CD8-positive, alpha-beta memory T cell (primary cell): ENCODE results near the gene ZDHHC21. TPM values are rescaled to one million over a fixed set of nuclear protein-coding genes. Genes with fewer than 3 reads are reported as not detected.

Experiments used
- CTCF ChIA-PET: fragments of 350-600 bp; sonication (Branson Sonifier 250); formaldehyde crosslinking; loops from one replicate; lab custom pipeline; 2021; ENCODE audit warnings: antibody characterized with exemption; lab: Charles Lee
- POLR2A ChIA-PET: fragments of 350-600 bp; sonication (Branson Sonifier 250); formaldehyde crosslinking; loops from one replicate; lab custom pipeline; 2021; ENCODE audit warnings: antibody characterized with exemption; lab: Charles Lee
- DNase-seq, 5 donors: peaks; one replicate each; pipeline versions ENCODE4 v3.0.0 to v3.0.0-alpha.2; 2020 to 2022; ENCODE audit warnings: mixed read lengths in 1 of 5
- H3K27ac ChIP-seq: one replicate; pipeline ENCODE4 v1.7.0; 2013; ENCODE audit warnings: low read depth, mild to moderate bottlenecking, low read length, moderate library complexity
- H3K27me3 ChIP-seq: 2 replicates; pipeline ENCODE4 v1.7.0; 2013; ENCODE audit warnings: low read length, mild to moderate bottlenecking; ENCODE audit not compliant: insufficient read depth, poor library complexity, severe bottlenecking
- H3K36me3 ChIP-seq: 2 replicates; pipeline ENCODE4 v1.7.0; 2013; ENCODE audit warnings: mild to moderate bottlenecking, low read length, moderate library complexity; ENCODE audit not compliant: insufficient read depth
- H3K4me1 ChIP-seq: 2 replicates; pipeline ENCODE4 v1.7.0; 2013; ENCODE audit warnings: mild to moderate bottlenecking, low read length, moderate library complexity; ENCODE audit not compliant: insufficient read depth
- H3K4me3 ChIP-seq: 2 replicates; pipeline ENCODE4 v1.7.0; 2013; ENCODE audit warnings: mild to moderate bottlenecking, low read length
- H3K9me3 ChIP-seq: 2 replicates; pipeline ENCODE4 v1.7.0; 2013; ENCODE audit warnings: mild to moderate bottlenecking, low read length
- H3K27ac Mint-ChIP-seq, 8 donors: one replicate each; pipeline ENCODE4 v1.8.0; 2020 to 2021; ENCODE audit warnings: mixed read lengths in 8 of 8, mild to moderate bottlenecking in 6 of 8, inconsistent platforms in 3 of 8, moderate library complexity in 3 of 8
- H3K27me3 Mint-ChIP-seq, 2 donors: one replicate each; pipeline ENCODE4 v1.8.0; 2020 to 2021; ENCODE audit warnings: mixed read lengths in 2 of 2, mild to moderate bottlenecking in 1 of 2, moderate library complexity in 1 of 2
- H3K36me3 Mint-ChIP-seq, 3 donors: one replicate each; pipeline ENCODE4 v1.8.0; 2020 to 2021; ENCODE audit warnings: mixed read lengths in 3 of 3, inconsistent platforms in 1 of 3, mild to moderate bottlenecking in 1 of 3
- H3K4me1 Mint-ChIP-seq, 3 donors: one replicate each; pipeline ENCODE4 v1.8.0; 2020 to 2021; ENCODE audit warnings: mixed read lengths in 3 of 3, inconsistent platforms in 1 of 3, mild to moderate bottlenecking in 1 of 3
- H3K4me3 Mint-ChIP-seq, 7 donors: one replicate each; pipeline ENCODE4 v1.8.0; 2020 to 2021; ENCODE audit warnings: mixed read lengths in 7 of 7, mild to moderate bottlenecking in 6 of 7, moderate library complexity in 4 of 7, inconsistent platforms in 2 of 7
- H3K9me3 Mint-ChIP-seq, 5 donors: one replicate each; pipeline ENCODE4 v1.8.0; 2020 to 2022; ENCODE audit warnings: mixed read lengths in 5 of 5, mild to moderate bottlenecking in 3 of 5, moderate library complexity in 2 of 5, inconsistent platforms in 1 of 5
- polyA plus RNA-seq: library from polyadenylated mRNA; unstranded; fragments of 300-500 nt; fragmentation: Illumina TruSeq; gene quantifications from one replicate; pipeline ENCODE4 v1.2.3, GENCODE V29; 2021
- total RNA-seq, 2 experiments: library from RNA; stranded (reverse); gene quantifications; one replicate each; pipeline ENCODE4 v1.2.3, GENCODE V29; 2021

The ZDHHC21 gene
- 1 to 10 TPM; 5.9 to 7.4 TPM for total RNA-seq
- polyA plus RNA-seq, result 1.7 TPM

- H3K27me3 Mint-ChIP-seq, result no peaks in the 10 kb centered on the region
- no peaks in the 10 kb centered on the region for H3K36me3 ChIP-seq
- H3K4me3 Mint-ChIP-seq, result peak within 1 kb of the TSS; percentile 83 to 96 (median 91)
- CTCF ChIA-PET, result no interaction called here
- peak; percentile 35 to 64 (median 38) for DNase-seq
- H3K36me3 Mint-ChIP-seq, result peaks cover 0 to 18% (median 6%) of the 10 kb centered on the region in 3 donors
- POLR2A ChIA-PET, result no interaction called here
- H3K27ac ChIP-seq, result no peak within 1 kb of the TSS
- H3K27ac Mint-ChIP-seq, result peak within 1 kb of the TSS; percentile 40 to 93 (median 84)
- peak within 1 kb of the TSS; percentile 64 for H3K4me3 ChIP-seq
- no peaks in the 10 kb centered on the region for H3K27me3 ChIP-seq
- peaks cover 10% of the 10 kb centered on the region for H3K4me1 ChIP-seq
- H3K9me3 Mint-ChIP-seq, result no peaks in the 10 kb centered on the region
- no peaks in the 10 kb centered on the region for H3K9me3 ChIP-seq
- peaks cover 39 to 48% (median 41%) of the 10 kb centered on the region in 3 donors for H3K4me1 Mint-ChIP-seq
Observed at GRCh38 chr9:14693251-14693861, at the start of gene ZDHHC21. Gene ZDHHC21 (minus strand): TSS chr9:14693432. CDS start chr9:14674340, 19,092 bp downstream.

GRCh38 chr9:14741369-14741768, 48.1 kb upstream of the ZDHHC21 start:
- DNase-seq, result no peak
- no peak overlapping the region for H3K4me3 ChIP-seq
- Mint-ChIP-seq H3K27ac (no peak overlapping the region), H3K4me3 (no peak overlapping the region), H3K4me1 (no peaks in the 10 kb centered on the region), H3K9me3 (peaks cover 0 to 2% (median 0%) of the 10 kb centered on the region in 5 donors), H3K27me3 (peaks cover 3 to 18% of the 10 kb centered on the region in 2 donors), H3K36me3 (no peaks in the 10 kb centered on the region)
- H3K4me1 ChIP-seq, result no peaks in the 10 kb centered on the region
- no peaks in the 10 kb centered on the region for H3K36me3 ChIP-seq
- H3K9me3 ChIP-seq, result no peaks in the 10 kb centered on the region
- CTCF ChIA-PET, result no interaction called here
- H3K27ac ChIP-seq, result no peak overlapping the region
- POLR2A ChIA-PET, result no interaction called here
- no peaks in the 10 kb centered on the region for H3K27me3 ChIP-seq

- Mint-ChIP-seq H3K36me3 (no peaks in the 10 kb centered on the region), H3K9me3 (no peaks in the 10 kb centered on the region), H3K4me3 (no peak overlapping the region), H3K27ac (no peak overlapping the region), H3K4me1 (no peaks in the 10 kb centered on the region), H3K27me3 (peaks cover 0 to 20% of the 10 kb centered on the region in 2 donors)
- Histone ChIP-seq H3K27me3 (no peaks in the 10 kb centered on the region), H3K9me3 (no peaks in the 10 kb centered on the region), H3K36me3 (no peaks in the 10 kb centered on the region), H3K27ac (no peak overlapping the region), H3K4me1 (no peaks in the 10 kb centered on the region), H3K4me3 (no peak overlapping the region)
- no peak for DNase-seq
- CTCF ChIA-PET, result no interaction called here
- POLR2A ChIA-PET, result no interaction called here
Observed at GRCh38 chr9:14733133-14733532, 39.9 kb upstream of the ZDHHC21 start.

GRCh38 chr9:14731294-14731981, 38.2 kb upstream of the ZDHHC21 start:
- Histone ChIP-seq H3K9me3 (no peaks in the 10 kb centered on the region), H3K27ac (no peak overlapping the region), H3K27me3 (no peaks in the 10 kb centered on the region), H3K4me3 (no peak overlapping the region), H3K36me3 (no peaks in the 10 kb centered on the region), H3K4me1 (no peaks in the 10 kb centered on the region)
- Mint-ChIP-seq H3K4me3 (no peak overlapping the region), H3K9me3 (no peaks in the 10 kb centered on the region), H3K36me3 (no peaks in the 10 kb centered on the region), H3K27me3 (peaks cover 0 to 11% of the 10 kb centered on the region in 2 donors), H3K27ac (no peak overlapping the region), H3K4me1 (no peaks in the 10 kb centered on the region)
- DNase-seq, result no peak
- POLR2A ChIA-PET, result no interaction called here
- CTCF ChIA-PET, result no interaction called here

GRCh38 chr9:14730461-14730898, 37.2 kb upstream of the ZDHHC21 start:
- Mint-ChIP-seq H3K36me3 (no peaks in the 10 kb centered on the region), H3K9me3 (no peaks in the 10 kb centered on the region), H3K4me3 (no peak overlapping the region), H3K27ac (no peak overlapping the region), H3K4me1 (no peaks in the 10 kb centered on the region), H3K27me3 (peaks cover 0 to 11% of the 10 kb centered on the region in 2 donors)
- Histone ChIP-seq H3K4me1 (no peaks in the 10 kb centered on the region), H3K9me3 (no peaks in the 10 kb centered on the region), H3K4me3 (no peak overlapping the region), H3K36me3 (no peaks in the 10 kb centered on the region), H3K27ac (no peak overlapping the region), H3K27me3 (no peaks in the 10 kb centered on the region)
- POLR2A ChIA-PET, result no interaction called here
- CTCF ChIA-PET, result no interaction called here
- no peak for DNase-seq

GRCh38 chr9:14723301-14723700, 30.1 kb upstream of the ZDHHC21 start:
- POLR2A ChIA-PET, result no interaction called here
- no peak for DNase-seq
- Mint-ChIP-seq H3K9me3 (no peaks in the 10 kb centered on the region), H3K4me1 (no peaks in the 10 kb centered on the region), H3K4me3 (no peak overlapping the region), H3K27ac (no peak overlapping the region), H3K27me3 (peaks cover 9 to 26% of the 10 kb centered on the region in 2 donors), H3K36me3 (no peaks in the 10 kb centered on the region)
- Histone ChIP-seq H3K27ac (no peak overlapping the region), H3K27me3 (no peaks in the 10 kb centered on the region), H3K9me3 (no peaks in the 10 kb centered on the region), H3K4me3 (no peak overlapping the region), H3K4me1 (no peaks in the 10 kb centered on the region), H3K36me3 (no peaks in the 10 kb centered on the region)
- CTCF ChIA-PET, result no interaction called here

GRCh38 chr9:14722391-14723035, 29.3 kb upstream of the ZDHHC21 start, which contains the start of gene CER1:
Gene CER1 (minus strand): TSS chr9:14722733. CDS start chr9:14722672, 61 bp downstream.
- H3K27ac Mint-ChIP-seq, result peak within 1 kb of the TSS in 1 of 8 donors; percentile 12
- Histone ChIP-seq H3K27ac (no peak within 1 kb of the TSS), H3K4me3 (no peak within 1 kb of the TSS), H3K4me1 (no peaks in the 10 kb centered on the region), H3K9me3 (no peaks in the 10 kb centered on the region), H3K36me3 (no peaks in the 10 kb centered on the region), H3K27me3 (no peaks in the 10 kb centered on the region)
- H3K27me3 Mint-ChIP-seq, result peaks cover 9 to 27% of the 10 kb centered on the region in 2 donors
- no peak within 1 kb of the TSS for H3K4me3 Mint-ChIP-seq
- POLR2A ChIA-PET, result no interaction called here
- DNase-seq, result no peak
- no peaks in the 10 kb centered on the region for H3K4me1 Mint-ChIP-seq
- H3K36me3 Mint-ChIP-seq, result no peaks in the 10 kb centered on the region
- CTCF ChIA-PET, result no interaction called here
- no peaks in the 10 kb centered on the region for H3K9me3 Mint-ChIP-seq
